LNCAP (cell line): Measurements from ENCODE around the gene UTRN.

Experiments used
- CTCF ChIP-seq: fragments of 450-650 bp; IDR thresholded peaks from 2 replicates; pipeline ENCODE4 v1.5.1; 2017; ENCODE audit warnings: mild to moderate bottlenecking

UTRN gene

GRCh38 chr6:144315226-144315980 is 30.3 kb downstream of the UTRN start:
- no peak for TF ChIP-seq CTCF

GRCh38 chr6:144315981-144316861 is 31.1 kb downstream of the UTRN start:
- TF ChIP-seq CTCF: no peak

GRCh38 chr6:144316862-144317195 is 31.7 kb downstream of the UTRN start:
- TF ChIP-seq CTCF: no peak

- TF ChIP-seq CTCF: no peak
These were observed 32.6 kb downstream of the UTRN start for GRCh38 chr6:144317736-144318135.

- TF ChIP-seq CTCF: no peak
These were observed 34.1 kb downstream of the UTRN start for GRCh38 chr6:144319211-144319610.

GRCh38 chr6:144320741-144321140 is 35.6 kb downstream of the UTRN start:
- no peak for TF ChIP-seq CTCF

GRCh38 chr6:144321839-144322591 is 36.9 kb downstream of the UTRN start:
- no peak for TF ChIP-seq CTCF
